Activated naive CD8-positive, alpha-beta T cell treated with anti-CD3 and anti-CD28 coated beads, Interleukin-2, amount 10 ng/mL, durations not matched to agents 7 days and 5 days (primary cell): ENCODE measurements around the gene MRGPRE. TPM values are rescaled to one million over a fixed set of nuclear protein-coding genes. Genes with fewer than 3 reads are reported as not detected.

ENCODE experiments used
- ATAC-seq: fragments of 150-1000 bp; cut with Tn5 transposase; one replicate; pipeline ENCODE4 v1.10.0; 2021; ENCODE audit warnings: low read depth, moderate library complexity
- POLR2A ChIA-PET: fragments of 350-600 bp; sonication (Branson Sonifier 250); formaldehyde crosslinking; loops from one replicate; lab custom pipeline; 2021; ENCODE audit warnings: antibody characterized with exemption; lab: Charles Lee
- DNase-seq: peaks from one replicate; pipeline ENCODE4 v3.0.0; 2021
- H3K27ac Mint-ChIP-seq: one replicate; pipeline ENCODE4 v1.8.0; 2022; ENCODE audit warnings: mild to moderate bottlenecking, mixed read lengths
- H3K27me3 Mint-ChIP-seq: one replicate; pipeline ENCODE4 v1.8.0; 2022; ENCODE audit warnings: mild to moderate bottlenecking, moderate library complexity, mixed read lengths
- H3K36me3 Mint-ChIP-seq: one replicate; pipeline ENCODE4 v1.8.0; 2021; ENCODE audit warnings: mild to moderate bottlenecking, mixed read lengths
- H3K4me1 Mint-ChIP-seq: one replicate; pipeline ENCODE4 v1.8.0; 2021; ENCODE audit warnings: mixed read lengths
- H3K4me3 Mint-ChIP-seq: one replicate; pipeline ENCODE4 v1.8.0; 2022; ENCODE audit warnings: mild to moderate bottlenecking, moderate library complexity, mixed read lengths
- H3K9me3 Mint-ChIP-seq: one replicate; pipeline ENCODE4 v1.8.0; 2021; ENCODE audit warnings: mixed read lengths
- total RNA-seq, 2 experiments: library from RNA; stranded (reverse); gene quantifications; one replicate each; pipeline ENCODE4 v1.2.3, GENCODE V29; 2021

Gene MRGPRE
- total RNA-seq, 2 experiments from 2014 or later, result not detected

GRCh38 chr11:3232956-3233355 lies 739 bp upstream of the MRGPRE start:
- no peak overlapping the region for H3K27ac Mint-ChIP-seq

GRCh38 chr11:3231550-3231850 lies 717 bp downstream of the MRGPRE start:
- H3K36me3 Mint-ChIP-seq, result no peaks in the 10 kb centered on the region
- H3K4me3 Mint-ChIP-seq, result no peak overlapping the region
- H3K9me3 Mint-ChIP-seq, result no peaks in the 10 kb centered on the region
- no peak for DNase-seq
- no peaks in the 10 kb centered on the region for H3K4me1 Mint-ChIP-seq
- peaks cover 11% of the 10 kb centered on the region for H3K27me3 Mint-ChIP-seq
- no peak for ATAC-seq
- POLR2A ChIA-PET, result no interaction called here
- H3K27ac Mint-ChIP-seq, result no peak overlapping the region

More at GRCh38 chr11:3232956-3233355, 739 bp upstream of the MRGPRE start:
- no peak for ATAC-seq
- H3K36me3 Mint-ChIP-seq, result no peaks in the 10 kb centered on the region
- peaks cover 13% of the 10 kb centered on the region for H3K27me3 Mint-ChIP-seq
- H3K4me1 Mint-ChIP-seq, result no peaks in the 10 kb centered on the region
- no peaks in the 10 kb centered on the region for H3K9me3 Mint-ChIP-seq
- H3K4me3 Mint-ChIP-seq, result no peak overlapping the region
- no peak for DNase-seq
- POLR2A ChIA-PET, result no interaction called here

GRCh38 chr11:3230636-3231549 lies 1.3 kb downstream of the MRGPRE start:
- H3K4me1 Mint-ChIP-seq, result no peaks in the 10 kb centered on the region
- POLR2A ChIA-PET, result no interaction called here
- no peak overlapping the region for H3K27ac Mint-ChIP-seq
- H3K27me3 Mint-ChIP-seq, result peaks cover 7% of the 10 kb centered on the region
- no peak for DNase-seq
- H3K4me3 Mint-ChIP-seq, result no peak overlapping the region
- no peaks in the 10 kb centered on the region for H3K36me3 Mint-ChIP-seq
- H3K9me3 Mint-ChIP-seq, result no peaks in the 10 kb centered on the region
- ATAC-seq, result no peak

- no peaks in the 10 kb centered on the region for H3K36me3 Mint-ChIP-seq
- POLR2A ChIA-PET, result no interaction called here
These were observed 2.3 kb downstream of the MRGPRE start for GRCh38 chr11:3229673-3230630.

GRCh38 chr11:3228445-3228829 lies 3.8 kb downstream of the MRGPRE start:
- DNase-seq (no peak), ATAC-seq (no peak)
- H3K4me3 Mint-ChIP-seq, result no peak overlapping the region
- H3K36me3 Mint-ChIP-seq, result no peaks in the 10 kb centered on the region
- no peaks in the 10 kb centered on the region for H3K4me1 Mint-ChIP-seq
- no peaks in the 10 kb centered on the region for H3K9me3 Mint-ChIP-seq
- POLR2A ChIA-PET, result no interaction called here
- H3K27me3 Mint-ChIP-seq, result peaks cover 2% of the 10 kb centered on the region
- no peak overlapping the region for H3K27ac Mint-ChIP-seq

More at GRCh38 chr11:3229673-3230630, 2.3 kb downstream of the MRGPRE start:
- Mint-ChIP-seq H3K9me3 (no peaks in the 10 kb centered on the region), H3K4me3 (no peak overlapping the region), H3K4me1 (no peaks in the 10 kb centered on the region), H3K27ac (no peak overlapping the region), H3K27me3 (peaks cover 2% of the 10 kb centered on the region)
- no peak for DNase-seq
- ATAC-seq, result no peak

GRCh38 chr11:3227568-3228444 lies 4.4 kb downstream of the MRGPRE start:
- POLR2A ChIA-PET, result no interaction called here
- no peaks in the 10 kb centered on the region for H3K9me3 Mint-ChIP-seq
- peaks cover 7% of the 10 kb centered on the region for H3K27me3 Mint-ChIP-seq
- no peak overlapping the region for H3K4me3 Mint-ChIP-seq
- H3K4me1 Mint-ChIP-seq, result peaks cover 1% of the 10 kb centered on the region
- no peaks in the 10 kb centered on the region for H3K36me3 Mint-ChIP-seq
- no peak overlapping the region for H3K27ac Mint-ChIP-seq
- ATAC-seq (no peak), DNase-seq (no peak)

GRCh38 chr11:3226846-3227567 lies 5.2 kb downstream of the MRGPRE start:
- ATAC-seq (no peak), DNase-seq (no peak)
- Mint-ChIP-seq H3K4me1 (peaks cover 5% of the 10 kb centered on the region), H3K27ac (no peak overlapping the region), H3K4me3 (no peak overlapping the region), H3K36me3 (no peaks in the 10 kb centered on the region), H3K27me3 (peaks cover 8% of the 10 kb centered on the region), H3K9me3 (no peaks in the 10 kb centered on the region)
- POLR2A ChIA-PET, result no interaction called here

GRCh38 chr11:3225826-3226750 lies 6.1 kb downstream of the MRGPRE start:
- ATAC-seq (no peak), DNase-seq (no peak)
- Mint-ChIP-seq H3K9me3 (no peaks in the 10 kb centered on the region), H3K4me1 (peaks cover 5% of the 10 kb centered on the region), H3K27ac (no peak overlapping the region), H3K36me3 (no peaks in the 10 kb centered on the region), H3K4me3 (no peak overlapping the region), H3K27me3 (peaks cover 8% of the 10 kb centered on the region)
- POLR2A ChIA-PET, result no interaction called here

GRCh38 chr11:3225159-3225758 lies 7.0 kb downstream of the MRGPRE start:
- H3K27me3 Mint-ChIP-seq, result peaks cover 8% of the 10 kb centered on the region
- no peak for ATAC-seq
- no peak overlapping the region for H3K27ac Mint-ChIP-seq
- no peaks in the 10 kb centered on the region for H3K9me3 Mint-ChIP-seq
- peaks cover 5% of the 10 kb centered on the region for H3K4me1 Mint-ChIP-seq
- H3K4me3 Mint-ChIP-seq, result no peak overlapping the region
- H3K36me3 Mint-ChIP-seq, result no peaks in the 10 kb centered on the region
- POLR2A ChIA-PET, result no interaction called here
- no peak for DNase-seq

GRCh38 chr11:3224401-3225057 lies 7.7 kb downstream of the MRGPRE start:
- H3K27me3 Mint-ChIP-seq, result peaks cover 8% of the 10 kb centered on the region
- ATAC-seq (no peak), DNase-seq (no peak)
- no peaks in the 10 kb centered on the region for H3K9me3 Mint-ChIP-seq
- no peak overlapping the region for H3K4me3 Mint-ChIP-seq
- no peaks in the 10 kb centered on the region for H3K36me3 Mint-ChIP-seq
- no peak overlapping the region for H3K27ac Mint-ChIP-seq
- peaks cover 5% of the 10 kb centered on the region for H3K4me1 Mint-ChIP-seq
- POLR2A ChIA-PET, result no interaction called here

GRCh38 chr11:3223932-3224381 lies 8.3 kb downstream of the MRGPRE start:
- H3K9me3 Mint-ChIP-seq, result no peaks in the 10 kb centered on the region
- no peak overlapping the region for H3K4me3 Mint-ChIP-seq
- POLR2A ChIA-PET, result no interaction called here
- H3K27me3 Mint-ChIP-seq, result peaks cover 8% of the 10 kb centered on the region
- H3K36me3 Mint-ChIP-seq, result no peaks in the 10 kb centered on the region
- no peak for ATAC-seq
- no peak for DNase-seq
- H3K4me1 Mint-ChIP-seq, result peaks cover 5% of the 10 kb centered on the region
- H3K27ac Mint-ChIP-seq, result no peak overlapping the region
